Type B pancreatic cell (in vitro differentiated cells): ENCODE data around the gene DCN. TPM values are rescaled to one million over a fixed set of nuclear protein-coding genes. Genes with fewer than 3 reads are reported as not detected.

Experiments used
- DNase-seq: peaks from one replicate; pipeline ENCODE4 v3.0.0; 2021; ENCODE audit warnings: mixed read lengths; ENCODE audit not compliant: unreplicated experiment; ENCODE audit errors: extremely low spot score
- H3K27ac Mint-ChIP-seq: 2 replicates; pipeline ENCODE4 v1.8.0; 2021; ENCODE audit warnings: mild to moderate bottlenecking, mixed read lengths
- H3K27me3 Mint-ChIP-seq: 2 replicates; pipeline ENCODE4 v1.8.0; 2021; ENCODE audit warnings: mixed read lengths
- H3K36me3 Mint-ChIP-seq: 2 replicates; pipeline ENCODE4 v1.8.0; 2021; ENCODE audit warnings: mixed read lengths
- H3K4me1 Mint-ChIP-seq: one replicate; pipeline ENCODE4 v1.8.0; 2021; ENCODE audit warnings: mixed read lengths; ENCODE audit not compliant: unreplicated experiment
- H3K4me3 Mint-ChIP-seq: 2 replicates; pipeline ENCODE4 v1.8.0; 2021; ENCODE audit warnings: mild to moderate bottlenecking, mixed read lengths
- H3K9me3 Mint-ChIP-seq: 2 replicates; pipeline ENCODE4 v1.8.0; 2021; ENCODE audit warnings: mixed read lengths
- CTCF ChIP-seq: fragments of 200-600 bp; sonication (generic); conservative IDR thresholded peaks from 2 replicates; pipeline ENCODE4 v1.5.0; 2021; ENCODE audit warnings: antibody characterized with exemption, mild to moderate bottlenecking
- total RNA-seq: library from RNA; stranded (reverse); gene quantifications from 2 replicates; pipeline ENCODE4 v1.2.1, GENCODE V29; 2021; ENCODE audit warnings: low replicate concordance

The DCN gene
- total RNA-seq, 1 donor from 2014 or later = 167 TPM

GRCh38 chr12:91140026-91140931 is 42.3 kb downstream of the DCN start:
- peaks cover 27% of the 10 kb centered on the region for H3K4me1 Mint-ChIP-seq
- no peaks in the 10 kb centered on the region for H3K9me3 Mint-ChIP-seq
- no peak for TF ChIP-seq CTCF
- DNase-seq = no peak
- H3K4me3 Mint-ChIP-seq = no peak overlapping the region
- no peaks in the 10 kb centered on the region for H3K27me3 Mint-ChIP-seq
- no peaks in the 10 kb centered on the region for H3K36me3 Mint-ChIP-seq
- no peak overlapping the region for H3K27ac Mint-ChIP-seq

GRCh38 chr12:91139286-91139685 is 43.3 kb downstream of the DCN start:
- Mint-ChIP-seq H3K4me3 (no peak overlapping the region), H3K4me1 (peaks cover 27% of the 10 kb centered on the region)

GRCh38 chr12:91138337-91138920 is 44.2 kb downstream of the DCN start:
- no peak overlapping the region for H3K27ac Mint-ChIP-seq
- no peak overlapping the region for H3K4me3 Mint-ChIP-seq
- H3K36me3 Mint-ChIP-seq = no peaks in the 10 kb centered on the region
- no peaks in the 10 kb centered on the region for H3K27me3 Mint-ChIP-seq
- no peak for TF ChIP-seq CTCF
- H3K4me1 Mint-ChIP-seq = peaks cover 27% of the 10 kb centered on the region
- no peak for DNase-seq
- no peaks in the 10 kb centered on the region for H3K9me3 Mint-ChIP-seq

More at GRCh38 chr12:91139286-91139685, 43.3 kb downstream of the DCN start:
- no peaks in the 10 kb centered on the region for H3K27me3 Mint-ChIP-seq
- H3K36me3 Mint-ChIP-seq = no peaks in the 10 kb centered on the region
- TF ChIP-seq CTCF = no peak
- no peaks in the 10 kb centered on the region for H3K9me3 Mint-ChIP-seq
- H3K27ac Mint-ChIP-seq = no peak overlapping the region
- no peak for DNase-seq

DNA sequence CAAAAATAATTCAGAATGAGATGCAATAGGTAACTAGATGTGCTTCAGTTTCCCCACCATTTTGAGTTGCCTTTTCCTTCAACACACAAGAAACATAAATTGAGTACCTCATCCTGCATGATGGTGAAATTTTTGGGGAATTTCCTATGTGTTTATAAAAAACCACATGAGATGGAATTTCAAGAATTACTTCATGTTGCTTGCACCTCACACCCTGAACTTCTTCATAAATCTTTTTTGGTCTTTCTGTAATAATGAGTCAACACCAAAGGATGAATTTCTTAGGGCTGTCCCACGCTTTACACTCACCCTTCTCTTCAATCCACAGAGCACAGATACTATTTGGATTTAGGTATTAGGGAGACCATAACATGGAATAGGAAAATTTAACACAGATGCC is 48.7 kb downstream of the DCN start:
- Mint-ChIP-seq H3K4me3 (no peak overlapping the region), H3K4me1 (peaks cover 7% of the 10 kb centered on the region), H3K27me3 (no peaks in the 10 kb centered on the region), H3K36me3 (no peaks in the 10 kb centered on the region), H3K9me3 (no peaks in the 10 kb centered on the region), H3K27ac (no peak overlapping the region)
- no peak for TF ChIP-seq CTCF
- DNase-seq = no peak

DNA sequence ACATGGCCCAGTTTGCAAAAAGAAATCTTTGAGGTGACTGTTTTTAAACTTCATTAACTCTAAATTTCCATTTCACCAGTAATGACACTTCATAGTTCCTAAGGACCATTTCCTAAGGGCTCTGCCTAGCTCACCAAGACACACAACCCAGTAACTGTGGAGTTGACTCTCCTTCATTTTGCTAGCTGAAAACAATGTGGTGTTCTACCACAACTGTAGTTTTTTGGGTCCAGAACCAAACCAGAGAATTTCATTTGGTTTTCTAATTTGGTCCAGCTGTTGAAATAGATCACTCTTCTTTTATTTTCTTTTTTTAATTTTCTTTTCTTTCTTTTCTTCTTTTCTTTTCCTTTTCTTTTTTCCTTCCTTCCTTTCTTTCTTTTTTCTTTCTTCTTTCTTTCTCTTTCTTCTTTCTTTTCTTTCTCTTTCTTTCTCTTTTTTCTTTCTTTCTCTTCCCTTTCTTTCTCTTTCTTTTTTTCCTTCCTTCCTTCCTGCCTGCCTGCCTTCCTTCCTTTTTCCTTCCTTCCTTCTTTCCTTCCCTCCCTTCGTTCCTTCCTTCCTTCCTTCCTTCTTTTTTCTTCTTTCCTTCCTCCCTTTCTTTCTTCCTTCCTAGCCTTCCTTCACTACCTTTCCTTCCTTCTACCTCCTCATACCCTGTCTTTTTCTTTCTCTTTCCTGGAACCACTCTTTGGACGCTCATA is 52.8 kb downstream of the DCN start:
- no peak overlapping the region for H3K4me3 Mint-ChIP-seq
- no peak for DNase-seq
- no peak overlapping the region for H3K27ac Mint-ChIP-seq
- no peaks in the 10 kb centered on the region for H3K36me3 Mint-ChIP-seq
- no peaks in the 10 kb centered on the region for H3K27me3 Mint-ChIP-seq
- TF ChIP-seq CTCF = no peak
- H3K9me3 Mint-ChIP-seq = no peaks in the 10 kb centered on the region
- peaks cover 3% of the 10 kb centered on the region for H3K4me1 Mint-ChIP-seq
